IMR-90 (cell line): ENCODE results near the gene GPR183.

Source experiments
- BHLHE40 ChIP-seq: fragments of 150-350 bp; IDR thresholded peaks from 2 replicates; pipeline ENCODE4 v1.6.1; 2016; ENCODE audit warnings: mild to moderate bottlenecking, low read depth, low read length
- CEBPB ChIP-seq: IDR thresholded peaks from 2 replicates; pipeline ENCODE4 v1.6.1; 2012; ENCODE audit warnings: low read depth, low read length, improper control_type of control experiment
- MAFK ChIP-seq: IDR thresholded peaks from 2 replicates; pipeline ENCODE4 v1.6.1; 2012; ENCODE audit warnings: low read depth, low read length, improper control_type of control experiment
- MAZ ChIP-seq: IDR thresholded peaks from 2 replicates; pipeline ENCODE4 v1.6.1; 2012; ENCODE audit warnings: low read depth, mild to moderate bottlenecking, low read length, improper control_type of control experiment, moderate library complexity, borderline replicate concordance
- MXI1 ChIP-seq: IDR thresholded peaks from 2 replicates; pipeline ENCODE4 v1.6.1; 2012; ENCODE audit warnings: low read depth, mild to moderate bottlenecking, low read length, moderate library complexity, borderline replicate concordance
- NFE2L2 ChIP-seq: fragments of 150-350 bp; IDR thresholded peaks from 2 replicates; pipeline ENCODE4 v1.6.1; 2016; ENCODE audit warnings: low read depth, mild to moderate bottlenecking, low read length
- POLR2A ChIP-seq: IDR thresholded peaks from 2 replicates; pipeline ENCODE4 v1.6.1; 2012; ENCODE audit warnings: mild to moderate bottlenecking, low read depth, low read length
- RAD21 ChIP-seq: IDR thresholded peaks from 2 replicates; pipeline ENCODE4 v1.6.1; 2012; ENCODE audit warnings: low read length, improper control_type of control experiment
- RCOR1 ChIP-seq: IDR thresholded peaks from 2 replicates; pipeline ENCODE4 v1.6.1; 2012; ENCODE audit warnings: mild to moderate bottlenecking, low read length, improper control_type of control experiment; ENCODE audit not compliant: insufficient replicate concordance
- RFX5 ChIP-seq: IDR thresholded peaks from 2 replicates; pipeline ENCODE4 v1.8.0; 2012; ENCODE audit warnings: low read depth, mild to moderate bottlenecking, low read length, moderate library complexity
- SMC3 ChIP-seq: fragments of 150-350 bp; IDR thresholded peaks from 2 replicates; pipeline ENCODE4 v1.6.1; 2016; ENCODE audit warnings: low read depth, mild to moderate bottlenecking, antibody characterized with exemption, low read length, moderate library complexity
- TF ChIP-seq, protein P1 (sequence below): conservative IDR thresholded peaks from 2 replicates; pipeline ENCODE4 v1.5.1; 2012; ENCODE audit warnings: mild to moderate bottlenecking, low read depth, low read length, improper control_type of control experiment
- TF ChIP-seq, protein P2 (sequence below): fragments of 150-350 bp; IDR thresholded peaks from 2 replicates; pipeline ENCODE4 v1.6.1; 2017; ENCODE audit warnings: mild to moderate bottlenecking, antibody characterized with exemption, low read length, low read depth

DNA sequence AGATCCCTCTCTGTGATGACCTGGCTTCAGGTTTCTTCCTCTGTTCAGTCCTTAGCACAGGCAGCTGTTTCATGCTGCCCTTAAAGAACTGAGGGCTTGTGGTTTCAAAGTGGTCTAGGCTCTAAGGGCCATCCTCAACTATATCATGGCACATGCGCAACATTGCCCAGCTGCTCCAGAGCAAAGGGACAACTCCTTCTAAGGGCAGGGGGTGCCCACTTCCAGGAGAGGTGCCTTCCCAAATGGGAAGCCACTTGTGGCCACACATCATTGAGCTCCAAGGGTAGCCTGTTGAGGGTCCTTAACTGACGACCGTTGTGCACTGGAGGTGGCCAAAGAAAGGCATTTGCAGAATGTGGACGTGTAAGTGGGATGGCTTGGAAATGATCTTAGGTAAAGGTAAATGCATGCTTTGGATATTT is 7.3 kb downstream of the GPR183 start:
- TF ChIP-seq POLR2A (no peak), BHLHE40 (no peak), MAZ (no peak), MXI1 (no peak), SMC3 (no peak), RAD21 (no peak), RCOR1 (no peak), CEBPB (no peak), MAFK (no peak), NFE2L2 (no peak), RFX5 (no peak)
- TF ChIP-seq, protein P1, sequence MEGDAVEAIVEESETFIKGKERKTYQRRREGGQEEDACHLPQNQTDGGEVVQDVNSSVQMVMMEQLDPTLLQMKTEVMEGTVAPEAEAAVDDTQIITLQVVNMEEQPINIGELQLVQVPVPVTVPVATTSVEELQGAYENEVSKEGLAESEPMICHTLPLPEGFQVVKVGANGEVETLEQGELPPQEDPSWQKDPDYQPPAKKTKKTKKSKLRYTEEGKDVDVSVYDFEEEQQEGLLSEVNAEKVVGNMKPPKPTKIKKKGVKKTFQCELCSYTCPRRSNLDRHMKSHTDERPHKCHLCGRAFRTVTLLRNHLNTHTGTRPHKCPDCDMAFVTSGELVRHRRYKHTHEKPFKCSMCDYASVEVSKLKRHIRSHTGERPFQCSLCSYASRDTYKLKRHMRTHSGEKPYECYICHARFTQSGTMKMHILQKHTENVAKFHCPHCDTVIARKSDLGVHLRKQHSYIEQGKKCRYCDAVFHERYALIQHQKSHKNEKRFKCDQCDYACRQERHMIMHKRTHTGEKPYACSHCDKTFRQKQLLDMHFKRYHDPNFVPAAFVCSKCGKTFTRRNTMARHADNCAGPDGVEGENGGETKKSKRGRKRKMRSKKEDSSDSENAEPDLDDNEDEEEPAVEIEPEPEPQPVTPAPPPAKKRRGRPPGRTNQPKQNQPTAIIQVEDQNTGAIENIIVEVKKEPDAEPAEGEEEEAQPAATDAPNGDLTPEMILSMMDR, result no peak
- TF ChIP-seq, protein P2, sequence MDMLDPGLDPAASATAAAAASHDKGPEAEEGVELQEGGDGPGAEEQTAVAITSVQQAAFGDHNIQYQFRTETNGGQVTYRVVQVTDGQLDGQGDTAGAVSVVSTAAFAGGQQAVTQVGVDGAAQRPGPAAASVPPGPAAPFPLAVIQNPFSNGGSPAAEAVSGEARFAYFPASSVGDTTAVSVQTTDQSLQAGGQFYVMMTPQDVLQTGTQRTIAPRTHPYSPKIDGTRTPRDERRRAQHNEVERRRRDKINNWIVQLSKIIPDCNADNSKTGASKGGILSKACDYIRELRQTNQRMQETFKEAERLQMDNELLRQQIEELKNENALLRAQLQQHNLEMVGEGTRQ, result no peak
